Erythroblast (primary cell): ENCODE measurements around the gene PLEKHN1.

Source experiments
- DNase-seq, 2 experiments: peaks; one replicate each; lab custom pipeline; 2025; lab: John Stamatoyannopoulos, UW
- GATA1 ChIP-seq: IDR thresholded peaks from 2 replicates; pipeline ENCODE4 v1.6.1; 2011; ENCODE audit warnings: low read depth, mild to moderate bottlenecking, control low read depth, low read length, moderate library complexity
- POLR2A ChIP-seq: IDR thresholded peaks from 2 replicates; pipeline ENCODE4 v1.6.1; 2011; ENCODE audit warnings: mild to moderate bottlenecking, low read length

PLEKHN1 gene

GRCh38 chr1:955474-955873 lies 10.8 kb upstream of the PLEKHN1 start:
- DNase-seq, result no peak

GRCh38 chr1:956636-957035 lies 9.6 kb upstream of the PLEKHN1 start:
- DNase-seq, result no peak
- TF ChIP-seq POLR2A (no peak), GATA1 (no peak)

More at GRCh38 chr1:955474-955873, 10.8 kb upstream of the PLEKHN1 start:
- no peak for TF ChIP-seq POLR2A
- TF ChIP-seq GATA1, result no peak

GRCh38 chr1:958823-959730 lies 7.2 kb upstream of the PLEKHN1 start, which contains the start of gene NOC2L:
NOC2L (minus strand) TSS chr1:959256; CDS start chr1:959240, 16 bp downstream.
- TF ChIP-seq GATA1 (no peak), POLR2A (peak; percentile 48)
- DNase-seq, result peak; percentile 93 to 97

- no peak for DNase-seq
- TF ChIP-seq POLR2A (no peak), GATA1 (no peak)
Measured at GRCh38 chr1:959731-960362, 6.4 kb upstream of the PLEKHN1 start.

- TF ChIP-seq GATA1 (no peak), POLR2A (no peak)
- DNase-seq, result peak; percentile 79 to 87
Measured at GRCh38 chr1:960363-961131, 5.7 kb upstream of the PLEKHN1 start, which contains the start of gene KLHL17. KLHL17 (plus strand) TSS chr1:960584; CDS start chr1:960694, 110 bp downstream.

- peak; percentile 28 to 34 for DNase-seq
- TF ChIP-seq GATA1, result no peak
- no peak for TF ChIP-seq POLR2A
Measured at GRCh38 chr1:961132-961669, 5.1 kb upstream of the PLEKHN1 start.

- no peak for DNase-seq
- TF ChIP-seq POLR2A, result no peak
- no peak for TF ChIP-seq GATA1
Measured at GRCh38 chr1:962381-963300, 3.6 kb upstream of the PLEKHN1 start.

- DNase-seq, result no peak
- no peak for TF ChIP-seq GATA1
- TF ChIP-seq POLR2A, result no peak
Measured at GRCh38 chr1:963301-963651, 3.0 kb upstream of the PLEKHN1 start.

GRCh38 chr1:963746-964525 lies 2.3 kb upstream of the PLEKHN1 start:
- TF ChIP-seq GATA1 (no peak), POLR2A (no peak)
- no peak for DNase-seq

GRCh38 chr1:964691-965525 lies 1.4 kb upstream of the PLEKHN1 start:
- no peak for DNase-seq
- TF ChIP-seq GATA1 (no peak), POLR2A (no peak)
